Retinal pigment epithelial cell (primary cell): ENCODE measurements around the gene SDHB.

Experiments used
- DNase-seq: peaks from one replicate; pipeline ENCODE4 v3.0.0-alpha.2; 2010; ENCODE audit warnings: low read depth
- H3K4me3 ChIP-seq: 2 replicates; pipeline ENCODE4 v1.5.1; 2011; ENCODE audit warnings: mild to moderate bottlenecking, low read length, control low read depth, moderate library complexity
- TF ChIP-seq, protein P1 (sequence below): conservative IDR thresholded peaks from 2 replicates; pipeline ENCODE4 v1.5.1; 2011; ENCODE audit warnings: low read depth, low read length, control low read depth, inconsistent platforms

Gene SDHB

DNA sequence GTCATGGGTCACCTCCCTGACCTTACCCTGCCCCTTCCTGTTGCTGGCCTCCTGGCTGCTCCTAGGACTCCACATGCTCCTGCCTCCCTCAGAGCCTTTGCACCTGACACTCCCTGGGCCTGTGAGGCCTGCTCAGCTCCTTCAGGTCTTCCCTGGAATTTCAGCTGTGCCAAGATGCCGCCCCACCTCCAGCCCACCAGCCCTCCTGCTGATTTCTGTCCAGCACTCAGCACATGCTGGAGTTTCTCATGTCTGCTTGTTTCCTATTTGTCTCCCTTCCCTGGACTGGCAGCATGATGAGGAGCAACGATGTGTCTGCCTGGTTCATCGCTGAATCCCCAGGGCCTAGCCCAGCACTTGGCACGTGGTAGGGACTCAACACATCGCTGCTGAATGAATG lies 76.5 kb downstream of the SDHB start:
- H3K4me3 ChIP-seq, result no peak overlapping the region
- TF ChIP-seq, protein P1, sequence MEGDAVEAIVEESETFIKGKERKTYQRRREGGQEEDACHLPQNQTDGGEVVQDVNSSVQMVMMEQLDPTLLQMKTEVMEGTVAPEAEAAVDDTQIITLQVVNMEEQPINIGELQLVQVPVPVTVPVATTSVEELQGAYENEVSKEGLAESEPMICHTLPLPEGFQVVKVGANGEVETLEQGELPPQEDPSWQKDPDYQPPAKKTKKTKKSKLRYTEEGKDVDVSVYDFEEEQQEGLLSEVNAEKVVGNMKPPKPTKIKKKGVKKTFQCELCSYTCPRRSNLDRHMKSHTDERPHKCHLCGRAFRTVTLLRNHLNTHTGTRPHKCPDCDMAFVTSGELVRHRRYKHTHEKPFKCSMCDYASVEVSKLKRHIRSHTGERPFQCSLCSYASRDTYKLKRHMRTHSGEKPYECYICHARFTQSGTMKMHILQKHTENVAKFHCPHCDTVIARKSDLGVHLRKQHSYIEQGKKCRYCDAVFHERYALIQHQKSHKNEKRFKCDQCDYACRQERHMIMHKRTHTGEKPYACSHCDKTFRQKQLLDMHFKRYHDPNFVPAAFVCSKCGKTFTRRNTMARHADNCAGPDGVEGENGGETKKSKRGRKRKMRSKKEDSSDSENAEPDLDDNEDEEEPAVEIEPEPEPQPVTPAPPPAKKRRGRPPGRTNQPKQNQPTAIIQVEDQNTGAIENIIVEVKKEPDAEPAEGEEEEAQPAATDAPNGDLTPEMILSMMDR, result no peak
- no peak for DNase-seq

DNA sequence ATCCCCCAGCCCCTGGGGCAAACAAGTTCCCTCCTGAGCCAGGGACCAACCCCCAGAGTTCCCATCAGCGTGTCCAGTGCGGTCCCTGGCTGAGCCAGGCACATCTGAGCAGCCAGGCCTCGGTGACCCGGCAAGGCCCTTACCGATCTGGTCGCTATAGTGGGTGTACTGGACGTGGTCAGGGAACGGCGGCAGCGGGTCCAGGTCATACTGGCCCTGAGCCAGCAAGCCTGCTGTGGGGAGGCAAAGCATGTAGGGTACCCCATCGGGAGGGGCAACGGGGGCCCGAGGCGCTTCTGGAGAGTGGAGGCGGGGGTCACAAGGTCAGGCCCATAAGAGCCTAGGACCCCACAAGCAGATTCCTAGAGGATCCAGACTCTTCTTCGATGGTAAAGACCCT lies 76.9 kb downstream of the SDHB start:
- H3K4me3 ChIP-seq, result no peak overlapping the region
- DNase-seq, result no peak
- TF ChIP-seq, protein P1, result no peak

DNA sequence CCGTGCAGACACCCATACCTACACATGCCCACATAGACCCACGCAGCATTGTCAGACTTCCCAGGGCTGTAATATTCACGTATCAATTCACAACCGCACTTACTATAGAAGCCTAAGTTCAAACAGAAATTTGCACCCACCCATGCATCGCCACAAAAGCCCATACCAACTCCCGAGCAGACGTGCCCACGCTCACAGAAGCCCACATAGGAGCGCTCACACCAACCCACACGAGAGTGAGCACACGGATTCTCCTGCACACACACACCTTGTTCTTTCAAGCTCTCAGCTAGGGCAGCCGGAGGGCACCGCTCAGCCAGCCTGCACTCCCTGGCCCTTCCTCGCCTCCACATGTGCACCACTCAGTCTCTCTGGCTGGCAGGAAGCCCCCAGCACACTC lies 78.0 kb downstream of the SDHB start:
- no peak for DNase-seq
- H3K4me3 ChIP-seq, result no peak overlapping the region
- TF ChIP-seq, protein P1, result no peak

DNA sequence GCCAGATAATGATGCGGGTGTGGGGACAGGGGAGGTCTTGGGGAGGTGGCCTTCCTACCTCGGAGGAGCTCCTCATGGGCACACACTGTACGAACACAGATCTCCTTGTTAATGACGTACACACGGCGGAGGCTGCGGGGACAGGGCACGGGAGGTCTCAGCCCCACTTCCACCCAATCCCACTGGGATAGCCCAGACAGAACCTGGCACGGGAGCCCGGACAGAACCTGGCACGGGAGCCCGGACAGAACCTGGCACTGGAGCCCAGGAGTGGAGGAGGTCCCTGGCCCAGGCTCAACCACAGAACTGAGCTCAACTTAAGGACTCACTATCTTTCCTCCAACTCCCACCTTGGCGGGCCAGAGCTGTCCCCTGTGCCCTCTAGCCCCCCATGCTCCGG lies 78.6 kb downstream of the SDHB start:
- TF ChIP-seq, protein P1, result no peak
- H3K4me3 ChIP-seq, result no peak overlapping the region

DNA sequence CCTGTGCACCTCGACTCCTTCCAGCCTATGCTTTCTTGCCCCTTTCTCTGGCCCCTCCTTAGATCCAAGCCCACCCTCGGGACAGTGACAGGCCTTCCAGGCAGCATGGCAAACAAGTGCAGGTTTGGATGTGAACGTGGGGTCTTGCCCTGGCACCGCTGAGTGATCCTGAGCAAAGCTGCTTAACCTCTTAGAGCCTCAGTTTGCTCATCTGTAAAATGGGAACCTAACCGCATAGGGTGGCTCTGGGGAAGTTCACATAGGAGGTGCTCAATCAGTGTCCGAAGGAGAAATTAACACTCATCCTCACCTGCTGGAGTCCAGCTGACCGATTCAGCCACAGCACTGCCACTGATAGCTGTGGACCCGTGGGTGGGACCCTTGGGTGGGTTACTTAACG lies 80.6 kb downstream of the SDHB start:
- no peak overlapping the region for H3K4me3 ChIP-seq
- DNase-seq, result no peak
- TF ChIP-seq, protein P1, result no peak

More for the DNA sequence above, 78.6 kb downstream of the SDHB start:
- no peak for DNase-seq

DNA sequence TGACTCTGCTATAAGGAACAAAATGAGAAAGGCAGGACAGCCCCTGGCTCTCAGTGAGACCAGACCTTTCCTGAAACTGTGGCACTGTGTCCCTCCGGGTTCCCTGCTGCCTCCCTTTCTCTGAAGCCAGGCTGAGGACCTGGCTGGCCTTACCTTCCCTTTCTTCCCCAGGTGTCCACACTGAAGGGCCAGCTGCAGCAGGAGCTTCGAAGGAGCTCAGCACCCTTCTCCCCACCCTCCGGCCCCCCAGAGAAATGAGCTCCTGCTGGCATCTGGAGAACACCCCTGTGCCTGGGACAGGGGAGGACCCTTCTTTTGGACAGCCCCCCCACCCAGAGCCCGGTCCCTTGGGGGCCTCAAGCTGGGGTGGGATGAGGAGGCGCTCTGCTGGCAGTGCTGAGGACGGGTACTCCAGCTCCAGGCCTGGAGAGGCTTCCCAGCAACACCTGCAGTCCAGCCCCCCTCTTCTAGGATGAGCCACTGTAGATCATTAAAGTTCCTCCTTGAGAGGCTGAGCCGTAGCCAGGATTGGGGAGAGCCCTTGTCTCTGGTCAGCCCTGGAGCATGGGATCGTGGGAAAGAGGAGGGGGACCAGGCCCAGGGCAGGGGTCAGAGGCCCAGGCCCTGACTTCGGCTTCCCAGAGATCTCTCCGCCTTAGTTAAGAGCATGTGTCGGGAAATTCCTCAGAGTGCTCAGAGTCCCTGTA lies 81.5 kb downstream of the SDHB start:
- TF ChIP-seq, protein P1, result no peak
- DNase-seq, result no peak
- no peak overlapping the region for H3K4me3 ChIP-seq
